Measurements from ENCODE around the gene CEP162.
"Not testable (repeated sequence)": the region's sequence is repeated elsewhere in the genome, so short reads cannot be mapped to it uniquely, and the experiment has no call there.

- TF ChIP-seq EP300, POLR2AphosphoS5 (IDR thresholded peaks at IDR 0.05): not testable (repeated sequence)
These were observed 94.1 kb downstream of the CEP162 start for GRCh38 chr6:84133385-84133784.
